AG09319 (cell line): ENCODE results near the gene TCEAL4.

Experiments used
- DNase-seq: peaks from one replicate; pipeline ENCODE4 v3.0.0-alpha.2; 2010; ENCODE audit warnings: low read depth; ENCODE audit errors: extremely low read depth
- TF ChIP-seq, protein P1 (sequence below): IDR thresholded peaks from 2 replicates; pipeline ENCODE4 v1.5.1; 2011; ENCODE audit warnings: low read depth, mild to moderate bottlenecking, inconsistent platforms, low read length, moderate library complexity

The TCEAL4 gene

GRCh38 chrX:103565197-103565596, 20.1 kb upstream of the TCEAL4 start:
- TF ChIP-seq, protein P1, sequence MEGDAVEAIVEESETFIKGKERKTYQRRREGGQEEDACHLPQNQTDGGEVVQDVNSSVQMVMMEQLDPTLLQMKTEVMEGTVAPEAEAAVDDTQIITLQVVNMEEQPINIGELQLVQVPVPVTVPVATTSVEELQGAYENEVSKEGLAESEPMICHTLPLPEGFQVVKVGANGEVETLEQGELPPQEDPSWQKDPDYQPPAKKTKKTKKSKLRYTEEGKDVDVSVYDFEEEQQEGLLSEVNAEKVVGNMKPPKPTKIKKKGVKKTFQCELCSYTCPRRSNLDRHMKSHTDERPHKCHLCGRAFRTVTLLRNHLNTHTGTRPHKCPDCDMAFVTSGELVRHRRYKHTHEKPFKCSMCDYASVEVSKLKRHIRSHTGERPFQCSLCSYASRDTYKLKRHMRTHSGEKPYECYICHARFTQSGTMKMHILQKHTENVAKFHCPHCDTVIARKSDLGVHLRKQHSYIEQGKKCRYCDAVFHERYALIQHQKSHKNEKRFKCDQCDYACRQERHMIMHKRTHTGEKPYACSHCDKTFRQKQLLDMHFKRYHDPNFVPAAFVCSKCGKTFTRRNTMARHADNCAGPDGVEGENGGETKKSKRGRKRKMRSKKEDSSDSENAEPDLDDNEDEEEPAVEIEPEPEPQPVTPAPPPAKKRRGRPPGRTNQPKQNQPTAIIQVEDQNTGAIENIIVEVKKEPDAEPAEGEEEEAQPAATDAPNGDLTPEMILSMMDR, result no peak
- no peak for DNase-seq

- TF ChIP-seq, protein P1, result no peak
Measured at GRCh38 chrX:103565752-103566151, 19.6 kb upstream of the TCEAL4 start.

DNA sequence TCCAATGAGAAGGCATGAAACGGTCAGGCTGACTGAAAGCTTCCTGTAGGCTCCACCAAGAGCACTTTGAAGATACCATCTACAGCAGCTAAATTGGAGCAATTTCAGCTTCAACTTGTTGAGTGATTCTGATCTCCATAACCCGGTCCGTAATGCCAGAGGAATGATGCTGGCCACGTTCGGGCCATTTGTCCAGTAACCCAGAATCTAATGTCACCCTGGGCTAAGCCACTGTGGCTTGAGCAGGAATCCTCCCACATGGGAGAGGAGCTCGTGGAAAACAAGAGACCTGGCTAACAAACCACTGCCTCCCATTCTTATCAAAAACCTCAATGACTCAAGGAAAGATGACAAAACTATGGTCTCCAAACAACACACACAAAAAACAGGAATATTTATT, 14.2 kb upstream of the TCEAL4 start:
- no peak for DNase-seq
- TF ChIP-seq, protein P1, result no peak

More at GRCh38 chrX:103565752-103566151, 19.6 kb upstream of the TCEAL4 start:
- no peak for DNase-seq

- TF ChIP-seq, protein P1, result no peak
- DNase-seq, result no peak
Measured at GRCh38 chrX:103571726-103572125, 13.6 kb upstream of the TCEAL4 start.

GRCh38 chrX:103573202-103573601, 12.1 kb upstream of the TCEAL4 start:
- DNase-seq, result no peak
- TF ChIP-seq, protein P1, result no peak

GRCh38 chrX:103584596-103584995, 719 bp upstream of the TCEAL4 start:
- DNase-seq, result no peak
- TF ChIP-seq, protein P1, result no peak

GRCh38 chrX:103586314-103586646, 965 bp downstream of the TCEAL4 start:
- TF ChIP-seq, protein P1, result no peak
- DNase-seq, result no peak
